Prostate gland (tissue), 2 donors: ENCODE measurements around the gene MRPL11. TPM values are rescaled to one million over a fixed set of nuclear protein-coding genes. Genes with fewer than 3 reads are reported as not detected.

Experiments used
- DNase-seq: peaks from one replicate; pipeline ENCODE4 v3.0.0-alpha.2; 2019; ENCODE audit warnings: low spot score
- H3K27ac ChIP-seq, 2 donors: fragments of 200-600 bp; sonication (generic); 2 replicates each; pipeline ENCODE4 v1.5.1; 2017 to 2019
- H3K27me3 ChIP-seq: fragments of 200-600 bp; sonication (generic); replicated peaks from 2 replicates; pipeline ENCODE4 v1.5.1; 2019; ENCODE audit not compliant: insufficient read depth
- H3K36me3 ChIP-seq, 2 donors: fragments of 200-600 bp; sonication (generic); 1 replicate in 1 of 2; 2 replicates in 1 of 2; pipeline versions ENCODE4 v1.5.1 to v1.8.1; 2017 to 2019
- H3K4me1 ChIP-seq: fragments of 200-600 bp; sonication (generic); replicated peaks from 2 replicates; pipeline ENCODE4 v1.5.1; 2019
- H3K4me3 ChIP-seq, 2 donors: fragments of 200-600 bp; sonication (generic); 2 replicates each; pipeline ENCODE4 v1.5.1; 2017 to 2019
- H3K9me3 ChIP-seq: fragments of 200-600 bp; sonication (generic); 2 replicates; pipeline ENCODE4 v1.5.1; 2017
- CTCF ChIP-seq, 4 experiments: fragments of 200-600 bp in 2 of 4; fragments of 450-650 bp in 2 of 4; sonication (generic) in 2 of 4; IDR thresholded peaks; 1 replicate in 3 of 4; 2 replicates in 1 of 4; pipeline ENCODE4 v1.5.1; 2016 to 2019; ENCODE audit warnings: antibody characterized with exemption in 4 of 4, mild to moderate bottlenecking in 2 of 4, moderate library complexity in 2 of 4
- POLR2A ChIP-seq: fragments of 450-650 bp; IDR thresholded peaks from one replicate; pipeline ENCODE4 v1.6.1; 2016; ENCODE audit warnings: antibody characterized with exemption, mild to moderate bottlenecking
- POLR2AphosphoS5 ChIP-seq: sonication (generic); formaldehyde crosslinking; IDR thresholded peaks from one replicate; pipeline ENCODE4 v1.6.1; 2017; ENCODE audit warnings: antibody characterized with exemption
- WGBS: methylation state at CpG from one replicate; pipeline ENCODE4 v1.1.5; 2018; 5-methylcytosine and 5-hydroxymethylcytosine counted together
- intact Hi-C: fragments of 100-400 bp; cut with DNase I; formaldehyde crosslinking; loops from one replicate; pipeline ENCODE4 v1.14.2; 2022
- total RNA-seq, 2 donors: library from RNA; depleted of rRNA; stranded (reverse); fragments of >200 nt; gene quantifications; one replicate each; pipeline ENCODE4 v1.1.0, GENCODE V29; 2016

The MRPL11 gene
- total RNA-seq: 10 to 100 TPM; 44.2 to 51.2 TPM

GRCh38 chr11:66438504-66439466 is at the start of gene MRPL11:
TSS of gene MRPL11 (minus strand) at chr11:66438848. CDS start at chr11:66438754, 94 bp downstream.
- peak within 1 kb of the TSS; percentile 81 to 83 for H3K27ac ChIP-seq
- H3K27me3 ChIP-seq: no peaks in the 10 kb centered on the region
- peak; percentile 91 for DNase-seq
- WGBS: 6% methylated on average over 45 of the region's 45 CpGs
- peak within 1 kb of the TSS; percentile 78 to 81 for H3K4me3 ChIP-seq
- no peaks in the 10 kb centered on the region for H3K4me1 ChIP-seq
- H3K9me3 ChIP-seq: no peaks in the 10 kb centered on the region
- no peaks in the 10 kb centered on the region for H3K36me3 ChIP-seq
- intact Hi-C loops: loop anchor here (2.0 kb wide), 1 partner anchor 30 kb away; no protein-coding TSS in a partner anchor
- peak; percentile 28 to 81 (median 74) for TF ChIP-seq CTCF (IDR thresholded peaks at IDR 0.05)
- TF ChIP-seq POLR2AphosphoS5: peak; percentile 96
- no peak for TF ChIP-seq POLR2A

GRCh38 chr11:66484806-66485380 is 46.2 kb upstream of the MRPL11 start:
- Histone ChIP-seq H3K4me3 (no peak overlapping the region), H3K9me3 (no peaks in the 10 kb centered on the region), H3K27ac (no peak overlapping the region), H3K4me1 (no peaks in the 10 kb centered on the region), H3K36me3 (peaks cover 3 to 9% of the 10 kb centered on the region in 2 donors), H3K27me3 (no peaks in the 10 kb centered on the region)
- TF ChIP-seq POLR2AphosphoS5 (no peak), POLR2A (no peak), CTCF (IDR thresholded peaks at IDR 0.05) (no peak)
- no peak for DNase-seq
- intact Hi-C loops: no loop called here
- 90% methylated on average over 7 of the region's 7 CpGs for WGBS

- WGBS: under 1% methylated on average over 57 of the region's 62 CpGs
- peak within 1 kb of the TSS; percentile 85 to 90 for H3K27ac ChIP-seq
- peak within 1 kb of the TSS; percentile 59 to 63 for H3K4me3 ChIP-seq
- no peaks in the 10 kb centered on the region for H3K36me3 ChIP-seq
- H3K9me3 ChIP-seq: no peaks in the 10 kb centered on the region
- no peaks in the 10 kb centered on the region for H3K4me1 ChIP-seq
- peak; percentile 97 for DNase-seq
- intact Hi-C loops: loop anchor here (2.0 kb wide), 1 partner anchor 14 kb away; the partner anchor contains the start of gene PELI3
- peak; percentile 95 for TF ChIP-seq POLR2AphosphoS5
- TF ChIP-seq POLR2A: peak; percentile 91
- peak in 2 of 4 experiments; percentile 15 to 31 for TF ChIP-seq CTCF (IDR thresholded peaks at IDR 0.05)
- no peaks in the 10 kb centered on the region for H3K27me3 ChIP-seq
These were observed 41.7 kb upstream of the MRPL11 start, which contains the start of gene DPP3 for GRCh38 chr11:66480117-66480938. TSS of gene DPP3 (plus strand) at chr11:66480434. CDS start at chr11:66482201, 1,767 bp downstream.

- Histone ChIP-seq H3K9me3 (no peaks in the 10 kb centered on the region), H3K27ac (peak overlapping the region; percentile 85 to 90), H3K27me3 (no peaks in the 10 kb centered on the region), H3K4me3 (peak overlapping the region; percentile 59 to 63), H3K4me1 (no peaks in the 10 kb centered on the region), H3K36me3 (no peaks in the 10 kb centered on the region)
- no peak for DNase-seq
- intact Hi-C loops: loop anchor here (2.0 to 5.0 kb wide), 2 partner anchors 13 to 198 kb away; partner anchors contain the start of genes PELI3 and RBM4B
- 2% methylated on average over 30 of the region's 34 CpGs for WGBS
- no peak for TF ChIP-seq POLR2A
- TF ChIP-seq POLR2AphosphoS5: no peak
- TF ChIP-seq CTCF (IDR thresholded peaks at IDR 0.05): no peak
These were observed 40.9 kb upstream of the MRPL11 start for GRCh38 chr11:66479394-66480116.
